ENCODE results near the gene INTS1.

DNA sequence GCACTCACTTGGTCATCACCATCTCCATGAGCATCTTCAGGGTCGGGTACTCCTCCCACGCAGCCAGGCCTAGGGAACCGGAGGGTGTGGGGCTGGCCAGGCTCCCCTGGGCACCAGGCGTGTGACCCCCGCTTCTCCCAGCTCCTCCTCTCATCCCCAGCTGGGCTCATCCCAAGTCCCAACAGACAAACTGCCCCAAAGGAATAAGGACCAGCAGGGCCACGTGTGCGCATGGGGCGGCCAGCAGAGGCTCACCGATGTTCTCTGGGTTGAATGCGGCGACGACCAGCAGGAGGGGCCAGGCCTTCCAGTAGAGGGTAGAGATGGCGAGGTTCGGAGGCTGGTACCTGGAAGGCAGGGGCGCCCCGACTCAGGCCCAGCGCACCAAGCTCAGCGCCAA is 14.9 kb downstream of the INTS1 start:
- TF ChIP-seq, protein P1, sequence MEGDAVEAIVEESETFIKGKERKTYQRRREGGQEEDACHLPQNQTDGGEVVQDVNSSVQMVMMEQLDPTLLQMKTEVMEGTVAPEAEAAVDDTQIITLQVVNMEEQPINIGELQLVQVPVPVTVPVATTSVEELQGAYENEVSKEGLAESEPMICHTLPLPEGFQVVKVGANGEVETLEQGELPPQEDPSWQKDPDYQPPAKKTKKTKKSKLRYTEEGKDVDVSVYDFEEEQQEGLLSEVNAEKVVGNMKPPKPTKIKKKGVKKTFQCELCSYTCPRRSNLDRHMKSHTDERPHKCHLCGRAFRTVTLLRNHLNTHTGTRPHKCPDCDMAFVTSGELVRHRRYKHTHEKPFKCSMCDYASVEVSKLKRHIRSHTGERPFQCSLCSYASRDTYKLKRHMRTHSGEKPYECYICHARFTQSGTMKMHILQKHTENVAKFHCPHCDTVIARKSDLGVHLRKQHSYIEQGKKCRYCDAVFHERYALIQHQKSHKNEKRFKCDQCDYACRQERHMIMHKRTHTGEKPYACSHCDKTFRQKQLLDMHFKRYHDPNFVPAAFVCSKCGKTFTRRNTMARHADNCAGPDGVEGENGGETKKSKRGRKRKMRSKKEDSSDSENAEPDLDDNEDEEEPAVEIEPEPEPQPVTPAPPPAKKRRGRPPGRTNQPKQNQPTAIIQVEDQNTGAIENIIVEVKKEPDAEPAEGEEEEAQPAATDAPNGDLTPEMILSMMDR (IDR thresholded peaks at IDR 0.05): no peak
- TF ChIP-seq POLR2A (IDR thresholded peaks at IDR 0.05): no peak
